CD4-positive, alpha-beta T cell treated with Interleukin-1 beta for 1 hour (primary cell): ENCODE results near the gene GPN3.
"Not testable (repeated sequence)": the region's sequence is repeated elsewhere in the genome, so short reads cannot be mapped to it uniquely, and the experiment has no call there.

Experiments
- DNase-seq, 2 donors: peaks; one replicate each; pipeline ENCODE4 v3.0.0-alpha.2; 2020 to 2022

GPN3 gene

GRCh38 chr12:110436231-110436630 lies 31.8 kb downstream of the GPN3 start:
- DNase-seq, result no peak

GRCh38 chr12:110431957-110432587 lies 36.0 kb downstream of the GPN3 start:
- no peak for DNase-seq

- DNase-seq, result not testable (repeated sequence)
Measured at GRCh38 chr12:110429676-110430075, 38.4 kb downstream of the GPN3 start.

GRCh38 chr12:110426406-110426805 lies 41.7 kb downstream of the GPN3 start:
- DNase-seq, result no peak

GRCh38 chr12:110424237-110424636 lies 43.8 kb downstream of the GPN3 start:
- DNase-seq, result no peak

GRCh38 chr12:110421701-110422100 lies 46.4 kb downstream of the GPN3 start:
- no peak for DNase-seq

- no peak for DNase-seq
Measured at GRCh38 chr12:110421159-110421661, 46.8 kb downstream of the GPN3 start.

- DNase-seq, result not testable (repeated sequence)
Measured at GRCh38 chr12:110420644-110421043, 47.4 kb downstream of the GPN3 start.

GRCh38 chr12:110417113-110417512 lies 50.9 kb downstream of the GPN3 start:
- peak in 1 of 2 donors; percentile 3 for DNase-seq

- DNase-seq, result not testable (repeated sequence)
Measured at GRCh38 chr12:110410086-110410485, 58.0 kb downstream of the GPN3 start.

- DNase-seq, result not testable (repeated sequence)
Measured at GRCh38 chr12:110405126-110405662, 62.9 kb downstream of the GPN3 start.

GRCh38 chr12:110403976-110404682 lies 63.9 kb downstream of the GPN3 start:
- peak; percentile 80 to 84 for DNase-seq

- DNase-seq, result peak; percentile 88 to 89
Measured at GRCh38 chr12:110403146-110403975, 64.7 kb downstream of the GPN3 start, which contains the start of gene ANAPC7. ANAPC7 (minus strand) TSS chr12:110403708; CDS start chr12:110403627, 81 bp downstream.
